HG02678 (cell line): Measurements from ENCODE around the gene ADARB2.
A peak's percentile ranks its signal among the peaks of the same experiment; 100 is the strongest.
"Not testable (repeated sequence)": the region's sequence is repeated elsewhere in the genome, so short reads cannot be mapped to it uniquely, and the experiment has no call there.

Source experiments
- ATAC-seq: cut with Tn5 transposase; IDR thresholded peaks from one replicate; pipeline ENCODE4 v1.9.1; 2021; ENCODE audit warnings: mild to moderate bottlenecking, moderate library complexity; ENCODE audit not compliant: unreplicated experiment

ADARB2 gene

DNA sequence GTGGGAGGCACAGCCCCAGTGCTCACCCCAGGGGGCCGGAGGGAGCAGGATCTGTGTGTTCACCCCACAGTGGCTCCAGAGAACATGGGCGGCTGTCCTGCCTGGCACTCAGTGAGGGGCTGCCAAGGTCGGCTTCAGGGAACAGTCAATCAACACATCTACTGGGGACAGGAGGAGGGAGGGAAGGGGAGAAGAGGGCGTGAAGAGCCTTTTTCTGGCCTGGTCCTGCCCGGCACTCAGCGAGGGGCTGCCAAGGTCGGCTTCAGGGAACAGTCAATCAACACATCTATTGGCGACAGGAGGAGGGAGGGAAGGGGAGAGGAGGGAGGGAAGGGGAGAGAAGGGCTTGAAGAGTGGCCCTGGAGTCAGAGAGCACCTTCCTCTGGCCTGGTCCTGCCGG is 184.9 kb downstream of the ADARB2 start:
- no peak for ATAC-seq

DNA sequence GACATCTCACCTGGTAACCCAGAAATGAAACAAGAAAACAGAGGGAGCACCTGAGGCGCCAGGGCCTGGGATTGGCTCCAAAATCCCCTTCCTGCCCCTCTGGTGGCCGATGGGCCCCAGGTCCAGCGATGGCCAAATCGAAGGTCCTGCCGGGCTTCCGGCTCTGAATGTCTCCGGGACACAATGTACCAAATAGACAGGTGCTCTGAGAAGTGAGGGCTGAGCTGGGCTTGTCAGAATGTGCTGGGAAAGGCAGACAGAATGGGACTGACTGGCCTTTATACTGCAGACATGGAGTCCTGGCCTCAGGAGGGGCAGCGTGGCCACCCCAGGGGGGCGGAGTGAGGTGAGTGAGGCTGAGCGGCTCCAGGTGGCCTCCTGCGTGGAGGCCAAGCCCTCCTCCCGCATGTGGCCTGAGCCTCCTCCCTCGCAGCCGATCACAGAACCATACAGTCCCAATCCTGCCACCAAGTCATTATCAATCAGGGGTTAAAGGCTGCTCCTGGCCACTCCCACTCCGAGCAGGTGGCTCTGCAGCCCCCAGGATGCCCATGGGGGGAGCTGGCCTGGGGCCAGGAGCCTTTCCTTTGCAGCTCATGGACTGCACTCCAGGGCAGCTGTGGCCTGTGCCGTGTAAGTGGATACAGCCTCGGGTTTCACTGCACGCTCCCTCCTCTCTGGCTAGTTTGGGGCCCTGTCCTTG is 185.5 kb downstream of the ADARB2 start:
- no peak for ATAC-seq

DNA sequence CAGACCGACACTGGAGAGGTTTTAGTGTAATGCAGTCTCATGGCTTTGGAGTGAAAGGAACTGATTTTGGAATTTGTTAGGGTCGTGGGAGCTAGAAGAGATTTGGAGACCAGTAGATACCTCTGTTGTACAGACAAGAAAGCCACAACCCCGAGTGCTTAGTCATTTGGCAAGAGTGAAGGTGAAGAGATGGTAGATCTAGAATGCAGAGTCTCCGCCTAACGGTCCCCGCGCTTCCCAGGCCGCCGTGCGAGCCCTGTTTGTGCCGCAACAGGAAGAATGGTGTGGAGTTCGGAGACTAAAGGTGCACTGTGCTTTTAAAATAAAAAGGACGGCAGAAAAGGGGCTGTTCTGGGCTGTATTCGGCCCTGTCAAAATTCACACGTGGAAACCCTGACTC is 186.7 kb downstream of the ADARB2 start:
- ATAC-seq = no peak

DNA sequence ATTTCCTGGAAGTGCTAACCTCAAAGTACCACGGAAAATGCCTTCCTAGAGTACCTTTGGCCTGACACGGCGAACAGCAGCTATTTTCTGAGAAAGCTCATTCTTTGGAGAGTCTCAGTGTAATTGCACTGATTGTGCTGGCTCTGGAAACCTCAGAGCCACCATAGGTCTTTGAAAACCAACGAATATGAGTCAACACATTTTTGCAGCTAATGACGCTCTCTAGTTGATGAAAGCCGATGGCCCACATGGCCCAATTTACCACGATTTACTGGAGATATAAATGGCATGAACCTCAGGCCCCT is 187.1 kb downstream of the ADARB2 start:
- no peak for ATAC-seq

DNA sequence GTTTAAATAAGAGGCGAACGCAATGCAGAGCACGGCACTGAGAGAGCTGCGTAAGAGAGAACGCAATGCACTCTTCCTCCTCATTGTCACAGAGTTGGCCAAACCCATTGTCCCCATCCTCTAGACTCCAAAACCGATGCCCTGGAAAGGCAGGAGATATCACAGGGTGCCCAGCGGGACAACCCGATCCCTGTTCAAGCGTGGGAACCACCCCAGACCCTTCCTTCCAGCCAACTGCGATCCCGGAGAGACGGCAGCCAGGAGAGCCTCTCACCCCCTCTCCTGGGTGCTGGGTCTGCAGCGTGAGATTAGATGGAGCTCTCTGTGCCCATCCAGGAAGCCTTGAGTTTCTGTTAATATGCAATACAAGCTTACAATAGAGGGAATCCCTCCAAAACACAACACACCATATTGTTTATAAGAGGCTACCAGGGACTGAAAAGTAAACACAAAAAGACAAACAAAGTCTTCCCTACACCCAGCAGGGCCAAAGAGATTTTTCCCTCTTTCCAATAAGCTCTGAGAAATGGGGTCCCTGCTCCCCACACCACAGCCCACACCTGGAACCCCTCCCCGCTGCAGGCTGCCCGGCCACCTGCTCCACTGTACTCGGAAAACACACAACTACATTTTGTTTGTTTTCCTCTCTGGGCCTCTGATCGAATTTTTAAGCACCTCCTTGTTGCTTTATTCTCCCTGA is 187.6 kb downstream of the ADARB2 start:
- no peak for ATAC-seq

DNA sequence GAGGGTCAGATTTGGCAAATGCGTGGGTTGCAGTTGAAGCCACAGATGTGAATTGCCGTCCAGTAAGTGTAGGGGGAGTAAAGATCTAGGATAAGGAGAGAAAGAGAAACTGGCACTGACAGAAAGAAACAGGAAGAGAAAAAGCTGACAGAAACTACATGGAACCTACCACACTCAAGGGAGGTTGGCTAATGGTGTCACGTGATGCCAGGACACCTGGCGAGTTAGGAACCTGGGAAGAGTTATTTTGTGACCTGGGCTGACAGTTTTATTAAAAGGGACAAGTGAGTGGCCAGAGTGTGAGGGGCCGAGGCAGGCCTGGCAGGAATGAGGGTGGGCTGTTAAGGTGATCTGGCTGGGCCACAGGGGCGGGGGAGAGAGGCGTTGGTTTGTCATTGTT is 188.7 kb downstream of the ADARB2 start:
- ATAC-seq = peak; percentile 58

DNA sequence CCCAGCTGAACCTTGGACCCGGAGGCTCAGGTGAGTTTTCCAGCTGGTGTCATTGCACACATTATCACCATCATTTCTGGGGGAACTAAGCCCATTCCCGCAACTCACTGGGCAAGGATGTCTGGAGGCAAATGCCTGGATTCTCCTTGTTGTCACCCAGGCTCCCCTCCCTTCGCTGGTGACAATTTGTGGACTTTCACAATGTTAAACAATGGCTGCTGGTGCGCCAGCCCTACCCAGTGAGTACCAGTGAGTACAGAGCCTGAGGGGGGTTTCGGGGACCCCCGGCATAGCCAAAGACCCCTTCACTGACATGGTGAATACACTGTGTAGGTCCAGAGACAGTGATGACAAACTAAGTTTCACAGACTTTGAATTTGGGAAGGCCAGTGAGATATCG is 189.2 kb downstream of the ADARB2 start:
- ATAC-seq = no peak

DNA sequence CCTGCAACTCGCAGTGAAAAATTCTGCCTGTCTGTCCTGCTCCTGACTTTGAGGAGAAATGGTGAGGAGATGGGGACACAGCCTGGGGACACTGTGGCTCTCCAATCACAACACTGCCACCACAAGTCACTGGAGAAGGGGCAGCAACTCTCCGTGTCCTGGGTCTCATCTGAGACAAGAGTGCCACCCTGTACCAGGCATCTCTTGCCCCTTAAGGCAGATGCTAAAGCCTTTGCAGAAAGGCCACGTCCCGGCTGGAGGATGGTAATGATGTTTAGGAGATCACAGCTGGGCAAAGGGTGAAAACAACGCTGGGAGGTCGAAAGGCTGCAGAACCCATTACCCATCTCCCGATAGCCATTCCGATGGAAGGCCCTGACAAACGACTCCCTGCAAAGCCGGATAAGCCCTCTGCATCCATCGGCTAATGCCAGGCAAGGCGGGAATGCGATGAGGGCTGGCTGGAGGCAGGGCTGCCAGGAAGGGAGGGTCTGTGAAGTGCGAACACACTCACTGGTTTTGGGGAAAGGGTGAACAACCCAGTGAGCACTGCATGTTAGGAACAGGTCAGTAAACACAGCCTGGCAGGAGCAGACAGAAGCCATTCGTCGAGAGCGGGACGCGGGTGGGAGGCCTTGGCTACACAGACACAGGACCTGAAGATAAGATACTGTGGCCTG is 190.8 kb downstream of the ADARB2 start:
- no peak for ATAC-seq

DNA sequence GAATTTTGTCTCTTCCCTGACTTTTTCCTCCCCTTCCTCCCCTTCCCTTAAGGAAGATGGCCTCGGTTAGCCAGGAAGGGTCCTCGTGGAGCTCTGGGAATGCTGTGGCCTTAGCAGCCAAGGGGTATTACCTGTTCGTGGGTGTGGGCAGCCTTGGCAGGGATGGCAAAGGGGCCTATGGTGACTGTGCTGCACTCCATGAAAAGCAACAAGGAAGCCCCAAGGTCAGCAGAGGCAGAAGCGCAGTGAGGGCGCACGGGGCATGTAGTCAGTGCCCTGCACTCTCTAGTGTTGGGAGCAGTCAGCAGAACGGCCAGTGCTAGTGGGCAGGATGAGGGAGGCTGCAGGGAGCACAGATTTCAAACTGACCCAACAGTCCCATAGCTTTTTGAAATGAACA is 191.8 kb downstream of the ADARB2 start:
- ATAC-seq = no peak

DNA sequence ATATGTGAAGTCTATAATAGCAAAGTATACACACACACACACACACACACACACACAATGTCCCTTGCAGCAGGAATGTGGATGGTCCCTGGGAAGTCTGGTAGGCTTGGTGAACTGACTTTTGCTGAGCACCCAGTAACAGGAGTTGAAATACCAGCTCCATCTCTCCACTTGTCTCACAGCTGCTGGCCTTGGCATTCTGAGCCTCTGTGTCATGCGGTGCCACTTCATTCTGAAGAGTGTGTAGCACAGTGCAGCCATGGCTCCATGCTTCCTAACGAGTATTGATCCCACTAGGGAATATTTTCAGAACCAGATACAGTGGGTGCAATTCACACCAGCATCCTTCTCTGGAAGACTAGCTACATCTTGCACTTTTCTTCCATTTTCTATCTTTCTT is 192.4 kb downstream of the ADARB2 start:
- ATAC-seq = no peak

DNA sequence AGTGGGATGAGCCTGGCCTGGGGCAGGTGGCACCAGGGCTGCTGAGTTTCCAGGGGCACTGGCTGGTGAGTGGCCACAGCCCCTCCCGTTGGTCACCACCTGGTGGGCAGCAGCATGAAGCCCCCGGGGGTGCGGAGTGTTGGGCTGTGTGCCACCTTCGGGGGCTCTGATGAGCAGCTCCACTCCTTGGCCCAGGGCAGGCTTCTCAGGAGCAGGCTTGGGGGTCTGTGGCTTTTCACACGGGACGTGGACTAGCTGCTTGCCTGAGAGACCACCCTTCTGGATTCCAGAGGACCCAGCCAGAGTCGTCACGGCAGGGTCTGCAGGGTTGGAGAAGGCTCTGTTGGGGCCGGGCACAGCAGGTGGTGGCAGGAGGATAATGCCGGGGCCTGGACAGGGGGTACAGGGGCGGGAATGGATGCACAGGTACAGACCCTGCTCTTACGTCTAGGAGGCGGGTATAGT is 193.1 kb downstream of the ADARB2 start:
- no peak for ATAC-seq

DNA sequence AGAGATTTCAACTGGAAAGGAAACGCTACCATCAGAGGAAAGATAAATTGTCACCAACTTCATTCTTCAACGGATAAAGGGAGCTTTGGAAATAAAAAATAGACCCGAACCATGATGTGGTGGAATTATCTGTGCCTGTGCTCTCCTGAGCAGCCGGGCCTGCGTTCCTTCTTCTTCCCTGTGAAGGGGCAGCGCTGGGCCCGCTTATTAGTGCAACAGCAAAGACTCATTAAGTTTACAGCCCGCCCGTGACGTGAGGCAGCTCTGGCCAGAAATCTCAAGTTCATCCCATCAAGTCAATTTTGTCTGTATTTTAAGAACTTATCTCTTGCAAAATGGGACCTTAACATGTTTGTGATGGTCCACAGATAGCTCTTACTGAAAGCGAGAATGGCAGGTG is 193.7 kb downstream of the ADARB2 start:
- ATAC-seq = no peak

DNA sequence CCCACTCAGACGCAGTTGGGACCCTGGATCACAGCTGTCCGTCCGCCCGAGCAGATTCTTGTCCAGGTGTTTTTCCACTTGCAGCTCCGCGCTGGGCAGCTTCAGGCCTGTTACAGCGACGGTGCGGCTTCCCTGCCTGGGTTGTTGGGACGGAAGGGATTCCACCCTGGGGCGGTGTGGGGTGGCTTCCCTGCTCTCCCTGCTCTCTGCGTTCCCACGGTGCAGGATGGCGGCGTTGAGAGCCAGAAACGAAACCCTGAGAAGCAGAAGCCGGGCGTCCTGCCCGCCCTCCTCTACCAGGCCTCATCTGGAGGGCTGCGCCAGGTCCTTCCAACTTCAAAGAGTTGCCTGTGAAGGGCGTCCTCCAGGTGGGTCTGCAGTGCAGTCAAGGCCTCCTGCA is 194.4 kb downstream of the ADARB2 start:
- no peak for ATAC-seq

DNA sequence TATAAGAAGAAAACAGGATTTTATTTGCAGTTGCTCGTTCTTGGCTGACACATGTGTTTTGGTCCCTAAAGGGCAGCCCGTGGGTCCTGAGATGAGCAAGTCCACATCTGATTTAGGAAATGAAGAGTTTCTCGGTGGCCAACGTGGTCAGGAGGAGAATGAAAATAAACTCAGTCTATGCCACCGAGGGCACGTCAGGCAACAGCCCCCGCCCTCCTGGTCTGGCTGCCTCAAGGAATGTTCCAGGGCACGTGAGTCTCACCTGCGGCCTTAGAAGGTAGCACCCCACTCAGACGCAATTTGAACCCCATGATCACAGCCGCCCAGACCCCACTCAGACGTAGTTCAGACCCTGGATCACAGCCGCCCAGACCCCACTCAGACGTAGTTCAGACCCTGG is 197.2 kb downstream of the ADARB2 start:
- ATAC-seq = no peak

DNA sequence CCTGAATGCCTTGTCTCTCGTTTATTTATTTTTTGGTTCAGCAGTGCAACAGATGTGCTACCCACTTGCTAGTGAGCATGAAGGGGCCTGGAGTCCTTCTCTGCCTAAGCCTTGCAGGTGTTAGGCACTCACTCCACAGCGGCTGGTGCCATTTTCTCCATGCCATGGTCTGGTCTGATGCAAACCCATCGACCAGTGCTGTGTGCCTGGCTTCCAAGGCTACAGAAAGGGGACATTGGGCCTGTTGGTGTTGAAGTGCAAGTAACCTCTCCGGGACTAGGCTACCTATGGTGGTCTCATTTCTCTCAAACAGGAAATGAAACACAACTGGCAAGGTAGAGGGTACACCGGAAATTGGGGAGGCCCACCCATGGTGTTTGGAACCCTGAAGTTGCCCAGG is 198.1 kb downstream of the ADARB2 start:
- no peak for ATAC-seq

DNA sequence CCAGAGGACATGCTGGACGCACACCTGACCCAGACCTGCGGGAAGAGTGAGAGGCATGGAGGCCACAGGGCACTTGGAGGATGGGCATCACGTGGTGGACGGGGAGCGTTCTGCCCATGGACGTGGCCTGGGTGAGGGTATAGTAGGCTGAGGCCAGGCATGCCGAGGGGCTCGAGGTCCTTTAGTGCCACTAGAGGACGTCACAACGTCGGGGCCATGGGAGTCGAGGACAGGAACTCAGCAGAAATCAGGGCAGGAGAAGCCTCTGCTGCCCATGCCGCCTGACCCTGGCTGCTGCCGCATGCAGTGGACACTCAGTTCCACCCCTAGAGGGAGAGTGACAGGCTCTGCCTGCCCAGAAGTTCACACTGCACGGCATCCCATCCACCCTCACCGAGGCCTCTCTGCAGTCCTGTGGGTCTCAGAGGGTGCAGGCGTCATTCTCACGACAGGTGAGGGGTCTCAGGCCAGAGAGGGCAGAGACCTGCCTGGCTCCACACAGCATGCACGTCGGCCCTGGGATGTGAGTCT is 198.7 kb downstream of the ADARB2 start:
- no peak for ATAC-seq

DNA sequence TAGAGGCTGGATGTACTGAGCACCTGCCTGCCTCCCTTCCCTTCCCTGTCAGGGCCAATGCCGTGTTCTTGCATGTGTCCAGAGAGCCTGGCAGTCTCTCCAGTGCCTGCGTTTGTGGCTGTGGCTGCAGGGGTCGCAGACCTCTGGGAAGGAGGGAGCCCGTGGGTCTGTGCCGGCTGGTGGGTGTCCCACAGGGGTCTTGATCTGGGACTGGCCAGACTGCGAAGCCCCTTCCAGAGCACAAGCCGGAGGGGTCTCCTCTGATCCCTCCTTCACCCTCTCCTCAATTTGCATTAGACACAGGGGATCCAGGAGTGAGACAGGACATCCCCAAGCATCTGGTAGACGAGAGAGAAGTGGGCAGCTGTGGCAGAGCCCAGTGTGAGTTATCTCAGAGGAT is 199.2 kb downstream of the ADARB2 start:
- ATAC-seq = no peak

DNA sequence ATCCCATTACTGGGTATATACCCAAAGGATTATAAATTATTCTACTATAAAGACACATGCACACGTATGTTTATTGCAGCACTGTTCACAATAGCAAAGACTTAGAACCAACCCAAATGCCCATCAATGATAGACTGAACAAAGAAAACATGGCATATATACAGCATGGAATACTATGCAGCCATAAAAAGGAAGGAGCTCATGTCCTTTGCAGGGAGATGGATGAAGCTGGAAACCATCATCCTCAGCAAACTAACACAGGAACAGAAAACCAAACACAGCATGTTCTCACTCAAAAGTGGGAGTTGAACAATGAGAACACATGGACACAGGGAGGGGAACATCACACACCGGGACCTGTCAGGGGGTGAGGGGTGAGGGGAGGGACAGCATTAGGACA is 199.9 kb downstream of the ADARB2 start:
- not testable (repeated sequence) for ATAC-seq

DNA sequence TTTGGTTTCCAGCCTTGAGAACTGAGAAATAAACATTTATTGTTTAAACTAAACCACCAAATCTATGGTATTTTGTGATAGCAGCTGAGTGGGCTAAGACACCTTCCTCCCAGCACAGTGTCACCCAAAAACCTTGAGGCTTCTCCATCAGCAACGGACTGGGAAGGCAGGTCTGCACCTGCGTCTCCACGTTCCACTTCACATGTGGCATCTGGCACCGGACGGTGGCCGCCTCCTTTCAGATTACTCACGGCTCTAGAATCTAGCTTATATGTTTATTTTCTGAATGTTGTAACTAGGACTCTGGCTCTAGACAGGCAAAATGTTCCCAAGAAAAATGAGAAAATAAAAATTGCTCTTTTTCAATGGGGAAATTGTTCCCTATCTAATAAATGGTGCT is 201.0 kb downstream of the ADARB2 start:
- no peak for ATAC-seq

DNA sequence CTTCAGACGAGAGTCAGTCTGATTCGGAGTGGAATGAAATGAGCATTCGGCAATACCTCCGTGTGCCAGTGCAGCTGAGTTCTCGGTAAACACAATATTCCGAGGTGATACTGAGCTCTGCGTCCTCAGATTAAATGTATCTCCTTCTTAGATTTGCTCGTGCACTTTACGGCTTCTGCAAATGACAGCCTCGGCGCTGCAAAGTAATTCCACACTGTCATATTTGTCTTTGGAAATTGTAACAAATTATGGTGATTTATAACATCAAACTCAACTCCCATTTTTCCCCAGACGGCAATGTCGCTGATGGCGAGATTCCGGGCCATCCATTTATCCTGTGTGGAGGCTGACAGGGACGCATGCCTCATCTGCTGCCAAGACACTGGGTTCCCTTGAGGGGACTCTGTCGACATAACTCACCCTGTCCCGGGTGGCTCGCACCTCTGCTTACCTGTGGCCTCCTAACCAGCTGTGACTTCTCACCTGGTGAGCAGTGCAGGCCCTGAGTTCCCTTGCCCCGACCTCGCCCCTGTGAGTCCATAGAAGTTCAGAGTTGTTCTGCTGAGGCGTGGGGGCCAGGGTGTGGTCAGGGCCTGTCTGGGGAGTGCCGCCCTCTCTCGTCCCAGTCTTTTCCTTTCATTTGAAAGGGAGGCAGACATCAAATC is 201.9 kb downstream of the ADARB2 start:
- ATAC-seq = no peak

DNA sequence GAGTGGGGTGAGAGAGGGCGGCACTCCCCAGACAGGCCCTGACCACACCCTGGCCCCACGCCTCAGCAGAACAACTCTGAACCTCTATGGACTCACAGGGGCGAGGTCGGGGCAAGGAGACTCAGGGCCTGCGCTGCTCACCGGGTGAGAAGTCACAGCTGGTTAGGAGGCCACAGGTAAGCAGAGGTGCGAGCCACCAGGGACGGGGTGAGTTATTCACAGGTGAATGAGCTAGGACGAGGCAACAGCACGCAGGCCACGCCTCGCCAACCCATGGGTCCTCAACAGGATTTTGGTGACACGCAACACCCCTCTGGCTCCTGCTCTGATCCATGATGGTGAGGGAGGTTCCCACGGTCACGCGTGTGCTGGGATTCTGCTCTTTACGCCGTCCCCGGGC is 202.5 kb downstream of the ADARB2 start:
- ATAC-seq = no peak

DNA sequence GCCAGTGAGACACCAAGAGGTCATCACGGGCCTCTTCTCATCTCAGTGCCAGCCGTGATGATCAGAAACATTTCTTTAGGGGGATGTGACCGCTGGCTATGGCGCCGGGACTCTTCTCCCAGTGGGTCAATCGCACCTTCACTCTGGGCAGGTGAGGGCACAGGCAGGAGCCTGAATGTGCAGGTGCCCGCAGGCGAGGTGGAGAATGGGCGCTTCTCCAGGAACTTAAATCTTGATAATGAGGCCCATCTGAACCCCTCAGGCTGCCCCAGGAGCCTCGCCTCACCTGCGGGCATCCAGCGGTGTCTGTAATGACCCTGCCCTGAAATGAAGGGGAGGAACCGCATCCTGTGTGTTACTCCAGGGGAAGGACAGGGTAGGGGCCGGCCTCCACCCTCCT is 204.7 kb downstream of the ADARB2 start:
- ATAC-seq = no peak
